Amygdala (tissue), 56 donors: ENCODE results near the gene DTNBP1.

Source experiments
- DNase-seq, 56 donors: peaks; one replicate each; lab custom pipeline; 2025; lab: John Stamatoyannopoulos, UW

The DTNBP1 gene

GRCh38 chr6:15490242-15491100 is 172.4 kb downstream of the DTNBP1 start:
- DNase-seq: no peak

- DNase-seq: no peak
Observed at GRCh38 chr6:15489261-15489962, 173.4 kb downstream of the DTNBP1 start.

DNA sequence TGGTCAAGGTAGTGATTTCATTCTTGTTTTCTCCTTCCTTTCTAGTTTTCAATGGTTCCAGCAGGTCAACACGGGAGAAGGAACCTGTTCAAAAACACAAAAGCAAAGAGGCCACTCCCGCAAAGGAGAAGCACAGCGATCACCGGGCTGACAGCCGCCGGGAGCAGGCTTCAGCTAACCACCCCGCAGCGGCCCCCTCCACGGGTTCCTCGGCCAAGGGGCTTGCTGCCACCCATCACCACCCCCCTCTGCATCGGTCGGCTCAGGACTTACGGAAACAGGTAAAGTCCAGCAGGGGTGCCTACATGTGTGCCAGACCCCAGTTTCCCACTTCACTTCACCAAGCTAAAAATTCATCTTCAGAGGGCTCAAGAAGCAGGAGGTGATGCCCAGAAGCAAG is 175.6 kb downstream of the DTNBP1 start:
- no peak for DNase-seq

- no peak for DNase-seq
Observed at GRCh38 chr6:15485936-15486335, 176.9 kb downstream of the DTNBP1 start.

- no peak for DNase-seq
Observed at GRCh38 chr6:15484821-15485220, 178.0 kb downstream of the DTNBP1 start.

- DNase-seq: no peak
Observed at GRCh38 chr6:15484140-15484539, 178.7 kb downstream of the DTNBP1 start.

DNA sequence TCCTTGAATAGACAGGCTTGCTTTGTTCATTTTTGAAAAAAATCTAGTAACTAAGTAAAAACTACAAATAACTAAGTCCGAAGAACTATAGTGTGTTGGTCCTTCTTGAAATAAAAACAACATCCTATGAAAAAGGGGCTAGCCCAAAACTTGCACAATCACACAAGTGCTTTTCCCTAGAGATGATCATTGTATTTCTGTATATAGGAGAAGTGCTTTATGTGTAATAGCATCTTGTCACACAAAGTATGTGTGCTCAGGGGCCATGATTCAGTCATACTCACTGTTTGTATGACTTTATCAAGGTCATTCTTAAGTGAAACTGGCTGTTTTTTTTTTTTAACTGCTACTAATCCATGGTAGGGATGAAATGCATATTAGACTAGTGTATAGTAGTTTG is 179.8 kb downstream of the DTNBP1 start:
- DNase-seq: no peak

- no peak for DNase-seq
Observed at GRCh38 chr6:15481390-15482291, 181.2 kb downstream of the DTNBP1 start.

DNA sequence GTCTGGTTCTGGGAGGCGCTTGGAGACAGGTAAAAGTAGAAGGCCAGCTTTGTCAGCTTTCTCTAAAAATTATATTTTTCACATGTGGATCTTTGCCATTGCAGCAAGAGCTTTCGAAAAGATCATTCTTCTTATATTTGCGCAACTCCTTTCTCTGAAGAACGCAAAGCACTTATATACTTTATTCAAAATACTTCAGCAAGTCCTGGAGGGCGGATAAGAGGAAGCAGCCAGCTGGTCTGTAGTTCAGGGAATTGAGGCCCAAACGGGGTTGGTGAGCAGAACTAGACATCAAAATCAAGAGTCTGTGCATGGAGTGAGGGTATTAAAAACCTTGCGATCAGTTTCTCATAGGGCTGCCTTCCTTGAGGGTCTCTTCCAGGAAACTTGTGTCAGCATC is 182.3 kb downstream of the DTNBP1 start:
- no peak for DNase-seq

DNA sequence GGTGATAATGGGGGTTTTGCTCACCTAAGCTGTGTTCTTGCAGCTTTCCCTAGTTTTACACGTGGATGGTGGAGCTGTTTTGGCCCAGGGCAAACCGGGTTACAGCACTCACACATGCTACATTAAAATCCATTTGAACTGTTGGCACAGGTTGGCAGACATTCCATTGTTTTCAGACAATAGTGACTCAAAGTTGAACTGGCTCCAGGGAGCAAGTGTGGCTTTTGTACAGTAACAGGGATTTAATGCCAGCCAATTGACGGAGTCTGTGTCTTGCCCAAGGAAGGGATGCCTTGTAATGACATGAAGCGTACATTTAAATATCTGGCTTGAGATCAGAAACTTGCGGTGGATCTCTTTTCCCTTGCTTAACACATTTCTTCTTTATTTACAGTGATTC is 183.1 kb downstream of the DTNBP1 start:
- peak in 6 of 56 donors; percentile 8 to 60 (median 16) for DNase-seq

- DNase-seq: no peak
Observed at GRCh38 chr6:15477746-15478145, 185.1 kb downstream of the DTNBP1 start.

DNA sequence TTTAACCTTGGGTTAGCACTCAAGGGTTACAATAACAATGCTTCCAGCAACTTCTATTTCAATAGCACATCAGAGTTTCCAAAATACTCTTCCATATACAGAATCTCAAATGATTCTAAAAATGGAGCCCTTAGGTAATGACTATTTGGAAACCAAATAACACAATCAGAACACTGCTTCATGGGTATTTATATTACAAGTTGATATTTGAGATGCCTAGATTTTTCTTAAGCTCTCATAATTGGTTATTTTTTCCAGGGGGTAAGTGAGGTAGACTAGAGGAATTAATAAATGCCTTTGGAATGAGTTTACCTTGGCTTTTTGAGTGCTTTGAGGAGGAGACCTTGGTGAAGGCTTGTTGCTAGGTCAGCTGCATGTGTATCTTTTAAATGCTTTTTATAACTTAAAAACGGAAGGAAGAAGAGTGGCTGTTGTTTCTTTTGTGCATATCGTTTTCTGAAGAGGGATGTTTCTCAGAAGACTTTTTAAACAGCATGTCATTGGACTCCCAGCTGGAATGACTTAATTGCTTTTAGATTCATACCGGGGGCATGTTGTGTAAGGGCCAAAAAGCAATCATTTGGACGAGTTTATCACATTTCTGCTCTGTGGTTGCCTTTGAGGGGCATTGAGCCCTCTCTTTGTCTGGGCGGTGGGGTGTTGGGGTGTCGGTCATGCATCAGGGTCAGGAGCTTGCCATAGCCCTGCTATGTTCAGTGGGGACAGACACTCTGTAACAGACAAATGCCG is 186.0 kb downstream of the DTNBP1 start:
- no peak for DNase-seq

- no peak for DNase-seq
Observed at GRCh38 chr6:15475872-15476271, 187.0 kb downstream of the DTNBP1 start.

GRCh38 chr6:15475261-15475660 is 187.6 kb downstream of the DTNBP1 start:
- DNase-seq: no peak

GRCh38 chr6:15474196-15474595 is 188.6 kb downstream of the DTNBP1 start:
- no peak for DNase-seq

DNA sequence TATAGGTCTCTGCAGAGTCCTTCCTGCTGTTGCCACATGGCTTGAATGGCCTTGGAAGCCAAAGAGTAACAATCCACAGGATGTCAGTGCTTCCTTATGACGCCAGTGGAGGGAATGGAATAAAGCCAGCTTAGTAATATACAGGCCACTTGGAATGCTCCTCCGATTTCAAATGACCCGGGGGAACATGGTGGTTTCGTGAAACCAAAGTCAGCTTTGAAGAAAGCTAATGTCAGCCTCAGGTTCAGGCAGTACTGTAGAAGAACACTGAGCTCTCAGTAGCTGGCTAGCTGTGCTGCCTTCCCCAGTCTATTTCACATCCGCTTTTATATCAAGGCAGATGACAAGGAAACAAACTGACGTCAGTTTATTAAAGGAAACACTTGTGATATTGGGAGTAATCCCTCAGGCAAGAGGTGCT is 189.1 kb downstream of the DTNBP1 start:
- no peak for DNase-seq

DNA sequence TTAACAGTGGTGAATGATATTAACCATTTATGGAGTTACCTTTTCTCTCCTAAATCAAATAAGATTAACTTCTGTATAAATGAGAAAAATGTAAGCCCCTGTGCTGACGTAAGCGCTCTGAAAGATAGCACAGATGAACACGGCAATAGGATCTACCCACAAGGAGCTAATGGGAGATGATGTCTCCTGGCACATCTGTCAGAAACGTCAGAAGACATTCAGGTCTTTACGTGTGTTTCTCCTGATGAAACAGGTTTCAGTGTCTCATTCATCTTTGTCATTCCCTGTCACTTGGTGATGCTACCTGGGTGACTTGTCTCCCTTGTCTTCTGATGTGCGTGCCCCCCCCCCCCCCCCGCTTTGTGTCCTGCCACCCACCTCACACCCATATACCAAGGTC is 189.7 kb downstream of the DTNBP1 start:
- DNase-seq: no peak
